Activated naive CD4-positive, alpha-beta T cell treated with Interleukin-2 at 50 U/mL for 16 hours (primary cell): Measurements from ENCODE around the gene COL23A1.
"Not testable (repeated sequence)": the region's sequence is repeated elsewhere in the genome, so short reads cannot be mapped to it uniquely, and the experiment has no call there.

ENCODE experiments used
- DNase-seq: peaks from one replicate; pipeline ENCODE4 v3.0.0-alpha.2; 2020

Gene COL23A1

DNA sequence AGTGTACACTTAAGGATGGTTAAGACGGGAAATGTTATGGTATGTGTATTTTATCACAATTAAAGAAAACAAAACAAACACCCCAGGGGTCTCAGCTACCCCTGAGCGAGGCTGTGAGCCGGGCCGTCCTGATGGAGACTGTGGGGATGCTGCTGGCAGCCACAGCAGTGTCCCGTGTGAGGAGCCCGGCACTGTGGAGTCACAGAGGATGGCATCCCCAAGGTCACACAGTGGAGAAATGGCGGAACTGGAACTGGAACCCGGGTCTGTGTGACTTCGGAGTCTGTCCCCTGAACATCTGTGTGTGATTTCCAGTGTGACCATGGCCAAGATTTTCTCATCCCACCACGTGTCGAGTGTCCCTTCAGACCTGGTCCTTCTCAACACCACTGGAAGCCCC is 276.9 kb downstream of the COL23A1 start:
- DNase-seq: no peak

DNA sequence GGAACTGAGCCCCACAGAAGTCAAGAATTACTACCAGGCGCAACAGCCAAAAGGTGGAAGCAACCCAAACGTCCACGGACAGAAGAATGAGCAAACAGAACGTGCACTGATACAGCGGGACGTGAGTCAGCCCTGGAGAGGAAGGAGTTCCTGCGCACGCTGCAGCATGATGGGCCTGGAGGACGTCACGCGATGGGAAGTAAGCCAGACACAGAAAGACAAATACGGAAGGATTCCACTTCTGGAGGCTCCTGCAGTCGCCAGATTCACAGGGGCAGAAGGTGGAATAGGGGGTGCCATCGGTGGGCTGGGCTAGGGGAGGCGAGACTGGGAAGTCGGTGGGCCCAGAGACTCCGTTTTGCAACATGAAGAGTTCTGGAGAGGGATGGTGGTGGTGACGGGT is 277.3 kb downstream of the COL23A1 start:
- no peak for DNase-seq

DNA sequence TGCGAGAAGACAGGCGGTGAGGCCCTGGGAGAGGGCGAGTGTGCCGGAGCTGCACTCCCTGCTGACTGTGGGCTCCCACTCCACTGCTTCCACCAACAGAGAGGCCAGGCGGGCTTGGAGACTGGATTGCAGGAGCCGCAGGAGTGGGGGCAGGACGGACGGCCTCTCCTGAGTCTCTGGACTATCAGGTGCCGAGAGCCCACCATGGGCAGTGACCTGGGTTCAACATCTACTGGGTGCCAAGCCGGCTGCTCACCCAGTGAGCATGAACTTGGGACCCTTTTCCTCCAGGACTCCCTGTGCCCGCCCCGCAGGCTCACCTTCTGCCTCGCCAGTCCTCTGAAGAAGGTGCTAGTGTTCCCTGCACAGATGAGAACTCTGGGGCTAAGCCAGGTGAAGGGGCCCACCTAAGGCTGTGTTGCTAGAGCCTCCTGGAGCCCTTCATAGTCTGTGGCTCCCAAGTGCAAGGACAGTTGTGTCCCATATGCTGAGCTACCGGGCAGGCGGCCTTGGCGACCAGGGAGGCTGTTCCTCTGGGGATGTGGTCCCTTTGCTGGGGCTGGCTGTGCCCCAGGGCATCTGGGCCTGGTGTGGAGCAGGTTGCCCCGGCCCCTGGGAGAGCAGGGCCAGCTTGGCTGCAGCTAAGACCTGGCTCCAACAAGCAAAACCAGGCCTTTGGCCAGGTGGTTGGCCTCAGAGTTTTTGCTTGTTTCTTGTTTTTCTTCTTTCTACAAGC is 279.9 kb downstream of the COL23A1 start:
- no peak for DNase-seq

DNA sequence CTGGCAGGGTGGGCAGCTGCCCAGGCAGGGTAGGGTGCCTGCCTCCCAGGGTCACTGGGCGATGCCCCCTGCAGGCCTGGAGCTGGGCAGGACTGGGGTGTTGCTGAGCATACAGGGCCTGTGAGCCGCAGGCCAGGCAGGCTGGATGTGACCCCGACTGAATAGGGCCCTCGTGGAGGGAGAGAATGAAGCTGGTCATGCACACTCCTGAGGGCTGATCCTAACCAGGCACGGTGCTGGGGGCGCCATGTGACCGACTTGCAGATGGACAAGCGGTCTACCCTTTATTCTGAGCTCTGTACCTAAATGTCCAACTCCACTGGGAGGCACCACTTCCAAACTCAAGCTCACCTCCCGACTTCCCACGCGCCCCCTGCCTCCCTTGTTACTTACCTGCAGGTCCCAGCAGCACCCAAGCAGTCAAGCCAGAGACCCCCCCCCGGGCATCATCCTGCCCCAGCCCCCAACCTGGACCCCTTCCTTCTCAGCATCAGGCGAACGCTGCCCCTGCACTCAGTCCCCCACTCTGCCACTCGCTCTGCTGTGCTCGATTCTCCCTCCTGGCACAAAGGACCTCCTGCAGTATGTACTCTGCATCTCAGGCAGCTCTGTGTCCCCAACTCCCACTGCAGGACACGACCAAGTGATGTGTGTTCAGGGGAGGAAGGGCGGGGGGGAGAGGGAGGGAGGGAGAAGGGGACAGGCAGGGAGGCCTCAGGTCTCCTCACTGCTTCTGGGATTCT is 280.8 kb downstream of the COL23A1 start:
- no peak for DNase-seq

DNA sequence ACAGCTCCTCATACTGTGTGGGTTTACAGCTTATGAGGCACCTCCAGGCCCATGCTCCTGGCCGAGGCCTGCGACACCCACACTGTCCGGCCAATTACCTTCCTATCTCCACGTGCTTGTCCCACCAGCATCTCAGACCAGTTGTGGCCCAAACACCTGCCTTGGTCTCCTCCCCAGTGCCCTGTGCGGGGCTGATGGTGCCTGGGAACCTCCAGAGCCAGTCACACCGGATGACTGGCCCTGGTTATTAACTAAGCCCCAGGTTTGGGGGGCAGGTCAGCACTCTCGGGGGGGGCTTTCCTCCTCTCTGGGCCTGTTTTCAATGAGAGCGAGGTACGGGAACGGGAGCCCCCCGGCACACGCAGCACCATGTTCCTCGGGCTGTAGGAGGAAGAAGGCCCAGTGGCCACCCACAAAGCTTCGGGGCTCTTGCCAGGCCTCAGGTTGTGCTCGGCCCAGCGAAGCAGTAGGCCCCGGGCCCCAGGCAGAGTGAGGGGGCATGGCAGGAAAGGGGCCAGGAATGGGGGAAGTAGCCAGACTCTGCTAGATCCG is 281.6 kb downstream of the COL23A1 start:
- DNase-seq: no peak

DNA sequence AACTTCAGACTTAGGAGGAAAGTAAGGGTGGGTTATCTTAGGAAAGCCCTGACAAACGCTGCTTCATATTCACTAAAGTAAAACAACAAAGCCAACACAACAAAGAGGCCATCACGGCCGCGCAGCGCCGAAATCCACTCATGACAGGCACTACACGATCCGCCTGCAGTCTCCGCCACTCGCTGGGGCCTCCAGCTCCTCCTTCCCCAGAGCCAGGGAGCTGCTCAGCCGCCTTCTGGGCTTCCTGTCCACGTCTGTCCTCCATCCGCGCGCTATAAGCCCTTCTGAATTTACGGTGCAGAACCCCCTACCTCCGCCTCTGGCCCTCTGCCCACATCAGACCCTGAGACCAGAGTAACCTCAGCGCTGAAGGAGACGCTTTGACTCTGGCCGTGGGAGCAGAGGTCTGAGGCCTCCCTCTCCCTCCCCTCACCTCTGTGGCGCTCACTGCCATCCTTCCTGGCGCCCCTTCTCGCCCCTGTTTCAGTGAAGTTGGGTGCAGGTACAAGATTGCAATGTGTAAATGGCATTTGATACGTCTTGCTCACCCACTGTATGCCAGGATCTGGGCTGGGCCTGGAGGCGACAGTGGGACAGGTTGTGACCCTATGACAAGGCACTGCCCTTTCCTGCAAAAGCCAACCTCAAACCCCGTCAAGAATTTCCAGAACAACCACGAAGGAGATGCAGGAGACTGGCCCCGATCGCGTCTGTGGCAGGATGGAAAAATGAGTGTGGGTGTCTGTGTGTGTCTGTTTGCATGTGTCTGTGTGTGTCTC is 282.7 kb downstream of the COL23A1 start:
- DNase-seq: no peak

DNA sequence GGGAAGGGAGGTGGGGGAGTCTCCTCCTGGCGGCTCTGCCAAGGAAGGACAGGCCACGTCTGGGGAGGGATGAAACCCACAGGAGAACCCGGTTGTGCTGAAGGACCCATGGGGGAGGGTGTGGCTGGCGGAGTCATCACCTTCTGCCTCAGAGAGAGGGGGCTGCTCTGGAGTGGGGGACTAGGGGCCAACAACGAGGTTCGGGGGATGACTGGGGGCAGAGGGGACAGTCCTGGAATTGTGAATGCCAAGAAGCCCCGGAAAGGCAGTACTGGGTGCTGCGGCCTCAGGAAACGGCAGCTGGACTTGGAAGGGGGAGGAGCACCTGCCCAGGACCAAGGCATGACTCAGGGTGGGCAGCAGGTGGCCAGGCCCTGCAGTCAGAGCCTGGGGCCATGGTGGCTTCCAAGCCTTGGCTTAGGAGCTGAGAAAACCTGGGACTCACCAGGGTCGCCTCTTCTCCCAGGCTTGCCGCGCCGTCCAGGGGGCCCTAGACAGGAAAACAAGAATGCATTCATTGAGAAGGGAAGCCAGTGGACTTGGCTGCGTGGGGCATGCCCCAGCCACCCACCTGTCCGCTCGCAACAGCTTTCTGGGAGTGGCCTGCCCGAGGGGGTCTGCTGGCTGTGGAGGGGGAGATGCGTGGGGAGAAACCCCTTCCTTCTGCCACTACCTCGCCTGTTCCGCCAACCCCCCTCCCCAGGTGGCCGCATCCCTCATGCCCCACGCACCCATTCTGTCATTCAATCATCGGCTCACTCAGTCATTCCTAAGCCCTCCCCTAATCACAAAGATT is 283.6 kb downstream of the COL23A1 start:
- DNase-seq: no peak

DNA sequence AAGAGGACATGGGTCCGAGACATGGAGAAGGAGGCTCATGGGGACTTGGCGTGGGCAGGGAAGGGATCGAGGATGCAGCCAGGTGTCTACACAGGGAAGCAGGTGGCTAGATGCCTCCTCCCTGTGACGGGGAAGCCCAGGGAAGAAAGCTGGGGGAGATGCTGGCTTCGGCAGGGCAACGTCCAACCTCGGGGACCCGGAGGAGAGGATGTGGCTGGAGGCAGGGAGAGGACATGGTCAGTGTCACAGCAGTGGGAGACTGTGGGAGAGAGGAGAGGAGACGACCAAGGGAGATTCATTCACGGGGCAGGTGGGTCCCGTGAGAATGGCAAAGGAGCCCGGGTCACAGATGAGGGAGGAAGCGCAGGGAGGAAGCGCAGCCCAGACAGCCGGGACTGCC is 284.4 kb downstream of the COL23A1 start:
- no peak for DNase-seq

DNA sequence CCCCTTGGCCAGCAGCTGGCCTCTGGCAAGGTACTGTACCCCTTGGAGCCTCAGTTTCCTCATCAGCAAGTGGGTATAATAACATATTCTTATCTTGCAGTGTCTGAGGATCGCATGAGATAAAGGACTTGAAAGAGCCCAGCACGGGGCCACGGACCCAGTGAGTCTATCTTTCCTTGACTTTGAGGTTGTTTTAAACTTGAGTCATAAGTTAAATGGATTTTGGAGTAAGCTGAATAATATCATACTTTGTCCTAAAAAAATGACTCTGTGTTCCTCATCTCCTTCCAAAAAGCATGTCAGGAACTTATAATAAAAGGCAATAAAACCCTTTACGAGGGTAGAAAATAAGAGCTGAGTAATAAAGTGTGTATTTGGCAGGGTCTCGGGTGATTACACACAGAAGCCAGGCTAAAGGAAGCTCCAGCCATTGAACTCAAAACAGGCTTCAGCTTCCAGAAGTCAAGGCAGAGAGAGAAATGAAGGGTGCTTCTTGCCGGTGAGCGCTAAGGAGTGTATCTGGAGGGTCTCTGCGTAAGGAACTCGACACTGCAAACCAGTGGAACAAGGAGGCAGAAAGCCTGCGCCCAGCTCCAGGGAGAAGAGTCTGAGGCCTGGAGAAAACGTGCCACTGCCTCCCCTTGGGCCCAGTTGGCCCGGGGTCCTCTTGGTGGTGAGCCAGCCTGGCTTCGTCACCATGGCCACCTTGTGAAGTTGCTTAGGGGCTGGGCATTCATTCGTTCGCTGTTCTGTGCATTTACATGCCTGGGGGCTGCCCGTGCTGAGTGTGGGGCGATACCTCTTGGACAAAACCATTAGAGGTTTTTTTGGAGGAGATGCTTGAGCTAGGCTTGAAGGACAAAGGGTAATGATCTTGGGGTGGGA is 285.2 kb downstream of the COL23A1 start:
- DNase-seq: no peak

DNA sequence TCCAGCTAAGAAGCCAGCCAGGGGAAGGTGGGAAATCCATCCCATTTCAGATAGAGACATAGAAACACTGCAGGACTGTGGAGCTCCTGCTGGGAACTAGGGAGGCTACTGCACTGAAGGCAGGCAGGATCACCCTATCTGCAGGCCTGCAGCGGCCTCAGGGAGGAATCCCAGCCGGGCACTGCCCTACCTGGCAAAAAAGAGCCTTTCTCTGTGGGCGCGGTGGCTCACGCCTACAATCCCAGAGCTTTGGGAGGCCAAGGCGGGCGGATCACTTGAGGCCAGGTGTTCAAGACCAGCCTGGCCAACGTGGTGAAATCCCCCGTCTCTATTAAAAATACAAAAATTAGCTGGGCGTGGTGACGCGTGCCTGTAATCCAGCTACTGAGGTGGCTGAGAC is 286.2 kb downstream of the COL23A1 start:
- DNase-seq: no peak

DNA sequence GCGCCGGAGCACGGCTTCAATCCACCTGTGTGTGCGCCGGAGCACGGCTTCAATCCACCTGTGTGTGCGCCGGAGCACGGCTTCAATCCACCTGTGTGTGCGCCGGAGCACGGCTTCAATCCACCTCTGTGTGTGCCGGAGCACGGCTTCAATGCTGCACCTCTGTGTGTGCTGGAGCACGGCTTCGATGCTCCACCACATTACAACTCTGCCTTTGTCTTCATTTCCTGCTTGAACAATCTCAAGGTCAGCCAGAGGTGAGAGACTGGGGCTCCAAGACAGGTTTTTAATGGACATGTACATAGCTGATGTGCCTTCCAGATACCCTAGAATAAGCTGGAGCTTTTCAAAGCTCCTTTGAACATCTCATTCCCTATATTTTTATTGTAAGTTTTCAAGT is 287.9 kb downstream of the COL23A1 start:
- not testable (repeated sequence) for DNase-seq

DNA sequence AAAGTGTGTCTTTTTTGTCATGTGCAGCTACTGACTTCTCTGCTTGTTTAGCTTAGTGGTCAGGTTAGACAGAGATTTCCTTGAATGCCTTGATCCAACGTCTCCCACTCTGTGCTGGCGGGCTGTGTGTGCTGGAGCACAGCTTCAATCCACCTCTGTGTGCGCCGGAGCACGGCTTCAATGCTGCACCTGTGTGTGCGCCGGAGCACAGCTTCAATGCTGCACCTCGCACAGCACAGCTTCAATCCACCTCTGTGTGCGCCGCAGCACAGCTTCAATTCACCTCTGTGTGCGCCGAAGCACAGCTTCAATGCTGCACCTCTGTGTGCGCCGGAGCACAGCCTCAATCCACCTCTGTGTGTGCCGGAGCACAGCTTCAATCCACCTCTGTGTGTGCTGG is 288.6 kb downstream of the COL23A1 start:
- no peak for DNase-seq

DNA sequence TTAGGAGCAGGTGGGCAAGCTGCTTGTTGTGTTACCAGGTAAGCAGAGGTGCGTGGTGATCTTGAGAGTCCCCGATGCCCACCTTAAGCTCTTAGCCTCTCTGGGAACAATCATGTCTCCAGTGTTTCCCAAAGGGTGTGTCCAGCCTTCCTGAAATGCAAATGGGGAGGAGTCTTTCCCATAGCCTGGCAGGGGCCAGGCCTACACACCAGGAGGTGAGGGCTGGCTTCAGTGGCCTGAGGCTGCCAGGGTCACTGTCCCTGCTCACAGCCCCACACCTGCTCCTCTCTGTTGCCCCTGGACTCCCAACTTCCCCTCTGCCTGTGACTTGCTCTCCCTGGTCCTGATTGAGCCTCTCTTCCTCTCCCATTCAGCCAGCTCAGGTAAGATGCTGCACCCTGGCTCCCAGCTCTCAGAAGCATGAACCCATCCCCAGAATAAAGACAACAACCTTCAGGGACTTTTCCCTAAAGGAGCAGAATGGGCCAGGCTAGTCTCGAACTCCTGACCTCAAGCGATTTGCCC is 291.8 kb downstream of the COL23A1 start:
- DNase-seq: no peak

DNA sequence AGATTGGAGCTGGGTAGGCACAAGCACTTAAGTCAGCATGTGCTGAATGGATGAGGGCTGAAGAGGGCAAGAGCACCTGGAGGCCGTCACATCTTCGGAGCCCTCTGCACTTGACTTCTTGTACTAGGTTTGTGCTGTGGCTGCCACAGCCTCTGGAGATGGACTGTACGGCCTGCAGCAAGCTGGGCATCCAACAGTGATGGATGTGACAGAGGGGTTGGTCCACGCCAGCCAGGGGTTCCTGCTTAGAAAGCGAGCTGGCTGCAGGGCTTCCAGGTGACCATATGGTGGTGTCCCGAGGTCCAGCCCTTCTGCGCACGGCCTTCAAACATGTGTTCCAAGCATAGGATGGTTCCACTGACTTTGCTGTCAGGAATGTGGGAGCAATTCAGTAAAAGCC is 292.4 kb downstream of the COL23A1 start:
- no peak for DNase-seq

DNA sequence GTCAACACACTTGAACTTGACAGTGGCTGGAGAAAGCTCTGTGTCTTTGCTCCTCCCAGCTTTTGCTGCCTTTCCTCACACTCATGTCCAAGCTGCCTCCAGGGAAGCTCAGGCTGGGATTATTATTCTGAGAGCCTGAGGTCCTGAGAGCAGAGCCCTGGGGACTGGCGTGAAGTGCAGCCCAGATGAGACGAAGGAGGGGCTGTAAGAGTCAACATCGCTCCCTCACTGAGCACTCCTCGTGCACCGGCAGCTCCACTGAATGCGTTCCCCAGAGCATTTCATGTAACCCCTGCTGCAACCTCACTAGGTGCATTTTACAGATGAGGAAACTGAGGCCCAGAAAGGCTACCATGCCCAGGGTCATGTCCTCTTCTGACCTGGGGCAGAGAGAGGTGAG is 294.1 kb downstream of the COL23A1 start:
- no peak for DNase-seq

DNA sequence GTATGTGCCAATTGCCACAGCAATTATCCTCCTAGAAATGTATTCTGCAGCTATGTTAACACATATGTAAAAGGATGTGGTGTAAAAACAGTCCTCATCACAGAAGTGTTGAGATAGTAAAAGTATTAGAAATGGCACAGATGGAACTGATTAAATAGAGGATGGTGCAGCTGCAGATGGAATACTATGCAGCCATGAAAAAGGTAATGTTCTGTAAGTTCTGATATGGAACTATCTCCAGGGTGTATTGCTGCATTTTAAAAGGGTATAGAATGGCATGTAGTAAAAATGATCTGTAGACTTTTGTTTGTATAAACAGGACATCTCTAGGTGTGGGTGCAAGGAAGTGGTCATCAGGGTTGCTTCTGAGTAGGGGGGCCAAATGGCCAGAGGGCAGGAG is 294.6 kb downstream of the COL23A1 start:
- DNase-seq: no peak

DNA sequence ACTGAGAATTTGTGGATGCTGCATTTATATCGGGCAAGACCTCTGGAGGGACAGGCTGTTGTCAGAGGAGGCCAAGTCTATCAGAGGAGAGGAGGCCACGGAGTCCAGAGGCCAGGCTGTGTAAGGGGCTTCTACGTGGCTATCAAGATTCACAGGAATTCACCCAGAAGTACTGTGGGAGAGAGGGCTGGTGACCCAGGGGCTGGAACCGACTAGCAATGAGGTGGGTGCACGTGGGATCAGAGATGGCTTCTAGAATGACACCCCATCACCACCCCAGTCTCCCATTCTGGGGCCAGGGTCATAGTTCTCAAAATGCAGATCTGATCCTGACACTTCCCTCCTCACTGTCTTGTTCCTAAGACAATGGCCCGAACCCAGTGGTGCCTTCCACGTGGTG is 296.4 kb downstream of the COL23A1 start:
- no peak for DNase-seq

DNA sequence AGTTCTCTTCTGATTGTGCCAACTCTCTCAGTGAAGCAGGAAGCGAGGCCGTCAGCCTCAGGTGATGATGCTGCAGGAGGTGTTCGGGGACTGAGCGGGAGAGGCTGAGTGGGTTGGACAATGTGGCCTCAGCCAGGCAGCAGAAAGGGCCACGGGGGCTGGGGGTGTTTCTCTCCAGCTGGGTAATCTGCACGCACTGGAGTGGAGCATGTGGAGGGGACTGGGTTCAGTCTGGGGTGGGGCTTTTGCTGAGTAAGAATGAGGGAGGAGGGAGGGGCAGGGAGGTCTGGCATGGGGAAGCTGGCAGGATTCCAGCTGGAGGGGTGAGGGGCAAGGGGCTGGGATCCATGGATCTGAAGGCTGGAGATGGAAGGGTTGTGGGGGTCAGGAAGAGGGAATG is 296.8 kb downstream of the COL23A1 start:
- no peak for DNase-seq

DNA sequence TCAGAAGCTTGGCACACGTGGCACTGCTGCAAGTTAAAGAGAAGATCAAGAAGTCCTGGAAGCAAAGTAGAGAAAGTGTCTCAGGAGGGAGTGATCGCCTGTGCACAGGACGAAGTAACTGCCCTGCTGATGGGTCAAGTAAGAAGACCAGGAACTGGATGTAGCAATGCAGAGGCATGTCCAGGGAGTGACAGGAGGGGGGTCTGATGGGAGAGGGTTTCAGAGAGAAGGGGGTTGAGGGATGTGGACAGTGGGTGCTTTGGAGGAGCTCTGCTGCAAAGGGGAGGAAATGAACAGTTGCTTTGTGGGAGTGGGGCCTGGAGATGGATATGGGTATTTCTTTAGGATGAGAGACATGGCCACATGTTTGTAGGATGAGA is 297.4 kb downstream of the COL23A1 start:
- no peak for DNase-seq

DNA sequence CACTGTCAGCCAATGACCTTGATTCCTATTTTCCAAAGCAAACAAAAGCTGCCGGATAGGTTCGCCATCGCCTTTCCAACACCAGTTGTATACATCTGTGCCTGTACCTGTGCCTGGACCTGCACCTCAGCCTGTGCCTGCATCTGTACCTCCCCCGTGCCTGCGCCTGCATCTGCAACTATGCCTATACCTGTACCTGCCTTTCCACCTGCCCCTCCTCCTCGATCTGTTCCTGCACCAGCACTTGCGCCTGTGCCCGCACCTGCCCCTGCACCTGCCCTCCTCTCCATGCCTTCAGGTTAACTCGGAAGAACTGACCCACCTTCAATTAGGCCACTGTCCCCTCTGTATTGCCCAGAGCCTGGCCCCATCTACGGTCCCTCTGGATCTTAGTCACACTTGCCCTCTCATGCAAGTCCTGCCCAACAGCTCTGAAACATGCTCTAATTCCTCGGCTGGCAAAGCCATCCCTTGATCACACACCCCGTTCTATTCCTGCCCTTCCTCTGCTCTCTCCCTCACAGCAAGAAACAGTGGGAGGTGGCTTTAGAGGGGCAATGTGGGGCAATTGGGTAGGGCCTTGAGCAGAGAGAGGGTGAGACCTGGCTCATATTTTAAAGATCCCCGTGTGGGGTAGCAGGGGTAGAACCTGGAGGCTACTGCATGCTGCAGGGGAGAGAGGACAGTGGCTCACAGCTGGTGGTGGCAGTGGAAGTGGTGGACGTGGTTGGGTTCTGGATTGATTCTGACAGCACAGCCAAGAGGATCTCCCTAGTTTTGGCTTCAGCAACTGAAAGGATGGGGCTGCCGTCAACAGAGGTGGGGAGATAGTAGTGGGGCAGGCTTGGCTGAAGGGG is 298.0 kb downstream of the COL23A1 start:
- no peak for DNase-seq
